HepG2 (cell line): Measurements from ENCODE around the gene GGA1. TPM values are rescaled to one million over a fixed set of nuclear protein-coding genes. Genes with fewer than 3 reads are reported as not detected.
A peak's percentile ranks its signal among the peaks of the same experiment; 100 is the strongest.

Source experiments
- ATF7 ChIP-seq, 2 experiments: fragments of 450-650 bp in 1 of 2; sonication (generic) in 1 of 2; formaldehyde crosslinking in 1 of 2; IDR thresholded peaks; 2 replicates each; pipeline versions ENCODE4 v1.4.0 to v1.6.1; 2016 to 2020; ENCODE audit warnings: antibody characterized with exemption in 1 of 2, mild to moderate bottlenecking in 1 of 2, missing genetic modification reagents in 1 of 2
- BCL6 ChIP-seq: IDR thresholded peaks from 2 replicates; pipeline ENCODE4 v1.6.1; 2016; ENCODE audit warnings: missing genetic modification reagents, missing compliant biosample characterization
- CC2D1A ChIP-seq: sonication (generic); formaldehyde crosslinking; IDR thresholded peaks from 2 replicates; pipeline ENCODE4 v1.8.1; 2023; ENCODE audit warnings: mild to moderate bottlenecking, missing genetic modification reagents
- CEBPZ ChIP-seq: IDR thresholded peaks from 2 replicates; pipeline ENCODE4 v1.6.1; 2012; ENCODE audit warnings: low read length, improper control_type of control experiment
- ESRRA ChIP-seq: sonication (generic); formaldehyde crosslinking; IDR thresholded peaks from 2 replicates; pipeline ENCODE4 v1.5.1; 2020; ENCODE audit warnings: mild to moderate bottlenecking, low read depth, missing genetic modification reagents
- HDAC6 ChIP-seq: fragments of 200-600 bp; sonication (generic); IDR thresholded peaks from 2 replicates; pipeline ENCODE4 v1.7.0; 2017; ENCODE audit warnings: mild to moderate bottlenecking, antibody characterized with exemption, low read length, low read depth
- HNRNPL ChIP-seq: fragments of 200-400 bp; formaldehyde crosslinking; IDR thresholded peaks from 2 replicates; pipeline ENCODE4 v1.6.1; 2017; ENCODE audit warnings: mild to moderate bottlenecking, low read depth, low read length
- KLF11 ChIP-seq: IDR thresholded peaks from 2 replicates; pipeline ENCODE4 v1.6.1; 2016; ENCODE audit warnings: missing compliant biosample characterization
- MATR3 ChIP-seq: sonication (generic); formaldehyde crosslinking; IDR thresholded peaks from 2 replicates; pipeline ENCODE4 v1.4.0; 2020; ENCODE audit warnings: missing genetic modification reagents
- MBNL3 ChIP-seq: fragments of 250-450 bp; sonication (Bioruptor Pico); conservative IDR thresholded peaks from 2 replicates; pipeline ENCODE4 v1.8.0; 2022; ENCODE audit warnings: mild to moderate bottlenecking, inconsistent platforms
- NPAS2 ChIP-seq: sonication (generic); formaldehyde crosslinking; IDR thresholded peaks from 2 replicates; pipeline ENCODE4 v1.8.0; 2022; ENCODE audit warnings: mild to moderate bottlenecking, missing genetic modification reagents, borderline replicate concordance
- PITX1 ChIP-seq: sonication (generic); formaldehyde crosslinking; IDR thresholded peaks from 2 replicates; pipeline ENCODE4 v1.5.1; 2020; ENCODE audit warnings: mild to moderate bottlenecking, missing genetic modification reagents
- RNF2 ChIP-seq: fragments of 450-650 bp; conservative IDR thresholded peaks from 2 replicates; pipeline ENCODE4 v1.6.1; 2016; ENCODE audit warnings: low read depth
- SETDB1 ChIP-seq: sonication (generic); formaldehyde crosslinking; IDR thresholded peaks from 2 replicates; pipeline ENCODE4 v1.5.1; 2020; ENCODE audit warnings: missing genetic modification reagents, mild to moderate bottlenecking, borderline replicate concordance
- SMAD3 ChIP-seq: sonication (generic); formaldehyde crosslinking; IDR thresholded peaks from 2 replicates; pipeline ENCODE4 v1.4.0; 2020; ENCODE audit warnings: missing genetic modification reagents
- THAP8 ChIP-seq: sonication (generic); formaldehyde crosslinking; IDR thresholded peaks from 2 replicates; pipeline ENCODE4 v1.5.1; 2020; ENCODE audit warnings: missing genetic modification reagents, mild to moderate bottlenecking, borderline replicate concordance
- TP53 ChIP-seq: sonication (generic); formaldehyde crosslinking; conservative IDR thresholded peaks from 2 replicates; pipeline ENCODE4 v1.4.0; 2020; ENCODE audit warnings: missing genetic modification reagents
- ZBTB43 ChIP-seq: sonication (generic); formaldehyde crosslinking; conservative IDR thresholded peaks from 2 replicates; pipeline ENCODE4 v1.4.0; 2020; ENCODE audit warnings: missing genetic modification reagents
- ZNF232 ChIP-seq: sonication (generic); formaldehyde crosslinking; IDR thresholded peaks from 2 replicates; pipeline ENCODE4 v1.4.0; 2020; ENCODE audit warnings: missing genetic modification reagents, borderline replicate concordance
- ZNF382 ChIP-seq: sonication (generic); formaldehyde crosslinking; IDR thresholded peaks from 2 replicates; pipeline ENCODE4 v1.5.0; 2020; ENCODE audit warnings: missing genetic modification reagents, mild to moderate bottlenecking, borderline replicate concordance
- ZNF768 ChIP-seq: sonication (generic); formaldehyde crosslinking; IDR thresholded peaks from 2 replicates; pipeline ENCODE4 v1.4.0; 2020; ENCODE audit warnings: missing genetic modification reagents
- ZNF83 ChIP-seq: sonication (generic); formaldehyde crosslinking; IDR thresholded peaks from 2 replicates; pipeline ENCODE4 v1.4.0; 2020; ENCODE audit warnings: missing genetic modification reagents, mild to moderate bottlenecking, borderline replicate concordance
- ZNF850 ChIP-seq: sonication (generic); formaldehyde crosslinking; conservative IDR thresholded peaks from 2 replicates; pipeline ENCODE4 v1.9.0; 2021; ENCODE audit warnings: mild to moderate bottlenecking, missing genetic modification reagents
- polyA plus RNA-seq, 8 experiments: library from polyadenylated mRNA; depleted of rRNA in 3 of 8; stranded (reverse) in 7 of 8; unstranded in 1 of 8; fragments of >200 nt; fragmentation: Illumina TruSeq in 4 of 8; extraction: Trizol in 4 of 8; gene quantifications; 2 replicates each; pipeline versions ENCODE4 v1.2.1 to v1.2.3, GENCODE V29; 2011 to 2016; ENCODE audit warnings: low read depth in 4 of 8, missing spikeins in 1 of 8, mixed read lengths in 1 of 8; ENCODE audit not compliant: insufficient read depth in 1 of 8
- total RNA-seq, 5 experiments: library from RNA; depleted of rRNA; stranded (reverse); fragments of >200 nt; fragmentation: Illumina TruSeq; extraction: Trizol; gene quantifications; 2 replicates each; pipeline ENCODE4 v1.2.3, GENCODE V29; 2016; ENCODE audit warnings: low read depth in 1 of 5
- TF ChIP-seq, protein P1 (sequence below): sonication (generic); formaldehyde crosslinking; IDR thresholded peaks from 2 replicates; pipeline ENCODE4 v1.5.0; 2020; ENCODE audit warnings: mild to moderate bottlenecking, missing genetic modification reagents

Gene GGA1
- total and polyA plus RNA-seq, 2 of the 13 experiments (the other 11 are each of a cell fraction or from before 2014, with no cell fraction given) = 29.1 to 87.2 TPM

DNA sequence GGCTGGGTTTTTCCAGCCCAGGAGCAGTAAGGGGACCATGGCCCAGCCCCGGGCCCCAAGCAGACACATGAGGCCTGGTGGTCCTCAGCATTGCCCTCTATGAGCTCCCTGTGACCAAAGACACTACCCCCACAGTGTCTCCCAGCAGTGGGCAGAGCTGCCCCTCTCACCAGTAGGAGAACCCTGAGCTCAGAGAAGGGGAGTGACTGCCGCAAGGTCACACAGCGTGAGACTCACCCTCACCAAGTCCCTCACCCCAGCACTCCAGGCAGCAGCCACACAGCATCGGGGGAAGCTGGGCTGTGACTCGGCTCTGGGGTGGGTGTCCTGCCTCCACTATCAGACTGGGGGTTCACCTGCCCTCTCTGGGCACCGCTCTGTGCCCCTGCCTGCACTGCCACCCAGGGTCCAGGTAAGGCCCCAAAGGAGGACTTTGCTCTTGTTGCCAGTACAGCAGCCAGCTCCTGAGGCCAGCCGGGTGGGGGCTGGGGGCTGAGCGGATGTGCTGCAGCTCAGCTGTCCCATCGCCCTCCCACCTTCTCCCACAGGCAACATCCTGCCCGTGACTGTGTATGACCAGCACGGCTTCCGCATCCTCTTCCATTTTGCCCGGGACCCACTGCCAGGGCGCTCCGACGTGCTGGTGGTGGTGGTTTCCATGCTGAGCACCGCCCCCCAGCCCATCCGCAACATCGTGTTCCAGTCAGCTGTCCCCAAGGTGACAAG, 23.0 kb downstream of the GGA1 start (continued):
- no peak for TF ChIP-seq ATF7 (IDR thresholded peaks at IDR 0.05)
- no peak for TF ChIP-seq ATF7 (CRISPR knock-in tag; IDR thresholded peaks at IDR 0.05)
- no peak for TF ChIP-seq KLF11 (CRISPR knock-in tag)
- no peak for TF ChIP-seq NPAS2 (CRISPR knock-in tag)
- TF ChIP-seq MBNL3 (CRISPR knock-in tag) = no peak
- no peak for TF ChIP-seq HDAC6
- no peak for TF ChIP-seq ZNF850 (CRISPR knock-in tag)
- peak; percentile 100 for TF ChIP-seq ZNF768 (CRISPR knock-in tag)
- TF ChIP-seq TP53 (CRISPR knock-in tag) = no peak
- no peak for TF ChIP-seq ESRRA
- no peak for TF ChIP-seq SMAD3
- TF ChIP-seq HNRNPL = peak; percentile 100
- TF ChIP-seq PITX1 (CRISPR knock-in tag) = no peak; the same call in 1 of the 2 replicates
- TF ChIP-seq ZBTB43 (CRISPR knock-in tag) = no peak
- TF ChIP-seq SETDB1 (CRISPR knock-in tag) = no peak
- no peak for TF ChIP-seq ZNF232 (CRISPR knock-in tag)
- no peak for TF ChIP-seq THAP8
- no peak for TF ChIP-seq RNF2
- TF ChIP-seq MATR3 (CRISPR knock-in tag) = no peak
- no peak for TF ChIP-seq ZNF382
- TF ChIP-seq ZNF83 (CRISPR knock-in tag) = no peak
- TF ChIP-seq CC2D1A (CRISPR knock-in tag) = no peak
- TF ChIP-seq BCL6 (CRISPR knock-in tag) = no peak
- TF ChIP-seq CEBPZ = no peak
- TF ChIP-seq, protein P1, sequence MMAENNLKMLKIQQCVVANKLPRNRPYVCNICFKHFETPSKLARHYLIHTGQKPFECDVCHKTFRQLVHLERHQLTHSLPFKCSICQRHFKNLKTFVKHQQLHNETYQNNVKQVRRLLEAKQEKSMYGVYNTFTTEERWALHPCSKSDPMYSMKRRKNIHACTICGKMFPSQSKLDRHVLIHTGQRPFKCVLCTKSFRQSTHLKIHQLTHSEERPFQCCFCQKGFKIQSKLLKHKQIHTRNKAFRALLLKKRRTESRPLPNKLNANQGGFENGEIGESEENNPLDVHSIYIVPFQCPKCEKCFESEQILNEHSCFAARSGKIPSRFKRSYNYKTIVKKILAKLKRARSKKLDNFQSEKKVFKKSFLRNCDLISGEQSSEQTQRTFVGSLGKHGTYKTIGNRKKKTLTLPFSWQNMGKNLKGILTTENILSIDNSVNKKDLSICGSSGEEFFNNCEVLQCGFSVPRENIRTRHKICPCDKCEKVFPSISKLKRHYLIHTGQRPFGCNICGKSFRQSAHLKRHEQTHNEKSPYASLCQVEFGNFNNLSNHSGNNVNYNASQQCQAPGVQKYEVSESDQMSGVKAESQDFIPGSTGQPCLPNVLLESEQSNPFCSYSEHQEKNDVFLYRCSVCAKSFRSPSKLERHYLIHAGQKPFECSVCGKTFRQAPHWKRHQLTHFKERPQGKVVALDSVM (CRISPR knock-in tag) = no peak
